Panc1 (cell line): ENCODE measurements around the gene PTPRE.

ENCODE experiments used
- CTCF ChIP-seq: fragments of 450-650 bp; IDR thresholded peaks from 2 replicates; pipeline ENCODE4 v1.5.1; 2017; ENCODE audit warnings: mild to moderate bottlenecking
- POLR2AphosphoS5 ChIP-seq: IDR thresholded peaks from 2 replicates; pipeline ENCODE4 v1.6.1; 2012; ENCODE audit warnings: mild to moderate bottlenecking, low read depth, low read length, moderate library complexity
- SIN3A ChIP-seq: IDR thresholded peaks from 2 replicates; pipeline ENCODE4 v1.6.1; 2012; ENCODE audit warnings: low read depth, mild to moderate bottlenecking, low read length, moderate library complexity, borderline replicate concordance; ENCODE audit not compliant: insufficient read depth

GRCh38 chr10:127887541-127888415 is 19.1 kb upstream of the PTPRE start:
- TF ChIP-seq CTCF (no peak), SIN3A (no peak), POLR2AphosphoS5 (no peak)
